HepG2 (cell line): Measurements from ENCODE around the gene USP28. TPM values are rescaled to one million over a fixed set of nuclear protein-coding genes. Genes with fewer than 3 reads are reported as not detected.

Source experiments
- ATAC-seq: fragments of 200-7000 bp; cut with Tn5 transposase; 3 replicates; pipeline ENCODE4 v1.9.1; 2020; ENCODE audit warnings: mild to moderate bottlenecking, moderate library complexity
- BruUV-seq: library from RNA; stranded (reverse); fragments of 400-500 nt; replicated peaks from 2 replicates; lab custom pipeline; 2021; lab: Mats Ljungman, UMichigan
- CTCF ChIA-PET: fragments of 300-600 bp; formaldehyde crosslinking; extraction: SDS; loops from one replicate; lab custom pipeline; 2021; ENCODE audit warnings: low total read pairs, inconsistent platforms, low intra/inter-chr PET ratio; lab: Yijun Ruan, JAX
- POLR2A ChIA-PET: fragments of 350-600 bp; sonication (Branson Sonifier 250); formaldehyde crosslinking; loops from one replicate; lab custom pipeline; 2020; ENCODE audit warnings: antibody characterized with exemption, inconsistent platforms; lab: Yijun Ruan, JAX
- DNase-seq: peaks from one replicate; pipeline ENCODE4 v3.0.0-alpha.2; 2015; ENCODE audit warnings: low spot score
- FAIRE-seq: peaks from 3 replicates; lab custom pipeline; 2011; peaks lifted over from hg19 to GRCh38; lab: Jason Lieb, UNC
- H2AFZ ChIP-seq: one replicate; pipeline ENCODE4 v1.6.1; 2011; ENCODE audit warnings: low read length, inconsistent platforms
- H3K27ac ChIP-seq: fragments of 300-600 bp; 3 replicates; pipeline ENCODE4 v1.8.0; 2011; ENCODE audit warnings: mixed run types, mild to moderate bottlenecking, mixed read lengths, low read length, inconsistent platforms; ENCODE audit not compliant: insufficient read depth; ENCODE audit errors: extremely low read length
- H3K27me3 ChIP-seq, 2 experiments: fragments of 200-600 bp in 1 of 2; 2 replicates in 1 of 2; 3 replicates in 1 of 2; pipeline versions ENCODE4 v1.6.0 to v1.8.0; 2011; ENCODE audit warnings: low read length in 2 of 2, mild to moderate bottlenecking in 2 of 2, moderate library complexity in 2 of 2, inconsistent platforms in 1 of 2; ENCODE audit not compliant: insufficient read depth in 2 of 2, control insufficient read depth in 1 of 2
- H3K36me3 ChIP-seq, 2 experiments: fragments of 200-600 bp in 1 of 2; replicated peaks in 1 of 2; 2 replicates in 1 of 2; 3 replicates in 1 of 2; pipeline versions ENCODE4 v1.5.1 to v1.8.0; 2011; ENCODE audit warnings: low read length in 2 of 2, inconsistent platforms in 1 of 2; ENCODE audit not compliant: insufficient read depth in 2 of 2, control insufficient read depth in 1 of 2
- H3K4me1 ChIP-seq: 2 replicates; pipeline ENCODE4 v1.5.1; 2012; ENCODE audit warnings: low read length, inconsistent platforms; ENCODE audit not compliant: insufficient read depth
- H3K4me2 ChIP-seq: 2 replicates; pipeline ENCODE4 v1.6.0; 2011; ENCODE audit warnings: low read depth, low read length, inconsistent platforms
- H3K4me3 ChIP-seq, 3 experiments: fragments of 200-600 bp in 1 of 3; sonication (generic), shearing (Covaris generic) in 1 of 3; replicated peaks in 1 of 3; 2 replicates each; pipeline ENCODE4 v1.5.1; 2011 to 2016; ENCODE audit warnings: low read length in 3 of 3, inconsistent platforms in 2 of 3, low read depth in 2 of 3, mild to moderate bottlenecking in 2 of 3, control low read depth in 1 of 3, mixed read lengths in 1 of 3; ENCODE audit not compliant: insufficient read depth in 1 of 3
- H3K79me2 ChIP-seq: one replicate; pipeline ENCODE4 v1.6.1; 2011; ENCODE audit warnings: low read length, inconsistent platforms; ENCODE audit not compliant: insufficient read depth
- H3K9ac ChIP-seq: 2 replicates; pipeline ENCODE4 v1.6.0; 2011; ENCODE audit warnings: mild to moderate bottlenecking, low read depth, low read length, inconsistent platforms; ENCODE audit not compliant: insufficient read depth
- H3K9me3 ChIP-seq: 2 replicates; pipeline ENCODE4 v1.5.1; 2012; ENCODE audit warnings: mild to moderate bottlenecking, low read length
- H4K20me1 ChIP-seq: 2 replicates; pipeline ENCODE4 v1.6.0; 2011; ENCODE audit warnings: inconsistent platforms, mild to moderate bottlenecking, low read length, moderate library complexity; ENCODE audit not compliant: insufficient read depth
- HNRNPL ChIP-seq: fragments of 200-400 bp; formaldehyde crosslinking; IDR thresholded peaks from 2 replicates; pipeline ENCODE4 v1.6.1; 2017; ENCODE audit warnings: mild to moderate bottlenecking, low read depth, low read length
- MZF1 ChIP-seq: sonication (generic); formaldehyde crosslinking; IDR thresholded peaks from 2 replicates; pipeline ENCODE4 v1.8.1; 2023; ENCODE audit warnings: mild to moderate bottlenecking, missing genetic modification reagents, borderline replicate concordance
- NPAS2 ChIP-seq: sonication (generic); formaldehyde crosslinking; IDR thresholded peaks from 2 replicates; pipeline ENCODE4 v1.8.0; 2022; ENCODE audit warnings: mild to moderate bottlenecking, missing genetic modification reagents, borderline replicate concordance
- RFX1 ChIP-seq: fragments of 450-650 bp; IDR thresholded peaks from 2 replicates; pipeline ENCODE4 v1.6.1; 2017
- SNRNP70 ChIP-seq: fragments of 200-400 bp; formaldehyde crosslinking; IDR thresholded peaks from 2 replicates; pipeline ENCODE4 v1.6.1; 2017; ENCODE audit warnings: mild to moderate bottlenecking, low read depth, low read length, moderate library complexity
- XBP1 ChIP-seq: sonication (generic); formaldehyde crosslinking; IDR thresholded peaks from 2 replicates; pipeline ENCODE4 v1.5.0; 2020; ENCODE audit warnings: missing genetic modification reagents
- ZMYM2 ChIP-seq: sonication (generic); formaldehyde crosslinking; IDR thresholded peaks from 2 replicates; pipeline ENCODE4 v1.8.0; 2022; ENCODE audit warnings: mild to moderate bottlenecking, missing genetic modification reagents
- ZNF614 ChIP-seq: IDR thresholded peaks from 2 replicates; pipeline ENCODE4 v1.6.1; 2018; ENCODE audit warnings: missing biosample characterization, missing genetic modification reagents, inconsistent platforms, borderline replicate concordance
- ZNF883 ChIP-seq: sonication (generic); formaldehyde crosslinking; IDR thresholded peaks from 2 replicates; pipeline ENCODE4 v1.5.1; 2020; ENCODE audit warnings: mild to moderate bottlenecking, missing genetic modification reagents; ENCODE audit errors: not compliant biosample characterization
- ZSCAN21 ChIP-seq: sonication (generic); formaldehyde crosslinking; IDR thresholded peaks from 2 replicates; pipeline ENCODE4 v1.8.0; 2022; ENCODE audit warnings: mild to moderate bottlenecking, missing genetic modification reagents, moderate library complexity, borderline replicate concordance
- WGBS: methylation state at CpG from one replicate; pipeline ENCODE4 v1.1.6; 2017; ENCODE audit warnings: low lambda C conversion rate; 5-methylcytosine and 5-hydroxymethylcytosine counted together
- in situ Hi-C: cut with HindIII; loops from 2 replicates; pipeline ENCODE4 v1.10.0; 2017; ENCODE audit warnings: low pct_unique_long_range_greater_than_20kb; ENCODE audit not compliant: extremely low pct_ligation_motif_present
- intact Hi-C: fragments of 100-400 bp; cut with micrococcal nuclease; formaldehyde crosslinking; loops from one replicate; pipeline ENCODE4 v1.10.0; 2022; ENCODE audit not compliant: unreplicated experiment
- polyA plus RNA-seq, 8 experiments: library from polyadenylated mRNA; depleted of rRNA in 3 of 8; stranded (reverse) in 7 of 8; unstranded in 1 of 8; fragments of >200 nt; fragmentation: Illumina TruSeq in 4 of 8; extraction: Trizol in 4 of 8; gene quantifications; 2 replicates each; pipeline versions ENCODE4 v1.2.1 to v1.2.3, GENCODE V29; 2011 to 2016; ENCODE audit warnings: low read depth in 4 of 8, missing spikeins in 1 of 8, mixed read lengths in 1 of 8; ENCODE audit not compliant: insufficient read depth in 1 of 8
- total RNA-seq, 5 experiments: library from RNA; depleted of rRNA; stranded (reverse); fragments of >200 nt; fragmentation: Illumina TruSeq; extraction: Trizol; gene quantifications; 2 replicates each; pipeline ENCODE4 v1.2.3, GENCODE V29; 2016; ENCODE audit warnings: low read depth in 1 of 5
- TF ChIP-seq, protein P1 (sequence below): sonication (generic); formaldehyde crosslinking; IDR thresholded peaks from 2 replicates; pipeline ENCODE4 v1.4.0; 2020; ENCODE audit warnings: missing genetic modification reagents, borderline replicate concordance
- TF ChIP-seq, protein P2 (sequence below): sonication (generic); formaldehyde crosslinking; IDR thresholded peaks from 2 replicates; pipeline ENCODE4 v1.5.0; 2020; ENCODE audit warnings: missing genetic modification reagents
- TF ChIP-seq, protein P3 (sequence below): sonication (generic); formaldehyde crosslinking; IDR thresholded peaks from 2 replicates; pipeline ENCODE4 v1.5.1; 2020; ENCODE audit warnings: missing genetic modification reagents, mild to moderate bottlenecking, borderline replicate concordance
- TF ChIP-seq, protein P4 (sequence below): sonication (generic); formaldehyde crosslinking; IDR thresholded peaks from 2 replicates; pipeline ENCODE4 v1.5.0; 2020; ENCODE audit warnings: mild to moderate bottlenecking, missing genetic modification reagents, borderline replicate concordance
- TF ChIP-seq, protein P5 (sequence below): sonication (generic); formaldehyde crosslinking; IDR thresholded peaks from 2 replicates; pipeline ENCODE4 v1.4.0; 2020; ENCODE audit warnings: mild to moderate bottlenecking, missing genetic modification reagents

USP28 gene
- total and polyA plus RNA-seq, 2 of the 13 experiments (the other 11 are each of a cell fraction or from before 2014, with no cell fraction given): 29.6 to 34.3 TPM

DNA sequence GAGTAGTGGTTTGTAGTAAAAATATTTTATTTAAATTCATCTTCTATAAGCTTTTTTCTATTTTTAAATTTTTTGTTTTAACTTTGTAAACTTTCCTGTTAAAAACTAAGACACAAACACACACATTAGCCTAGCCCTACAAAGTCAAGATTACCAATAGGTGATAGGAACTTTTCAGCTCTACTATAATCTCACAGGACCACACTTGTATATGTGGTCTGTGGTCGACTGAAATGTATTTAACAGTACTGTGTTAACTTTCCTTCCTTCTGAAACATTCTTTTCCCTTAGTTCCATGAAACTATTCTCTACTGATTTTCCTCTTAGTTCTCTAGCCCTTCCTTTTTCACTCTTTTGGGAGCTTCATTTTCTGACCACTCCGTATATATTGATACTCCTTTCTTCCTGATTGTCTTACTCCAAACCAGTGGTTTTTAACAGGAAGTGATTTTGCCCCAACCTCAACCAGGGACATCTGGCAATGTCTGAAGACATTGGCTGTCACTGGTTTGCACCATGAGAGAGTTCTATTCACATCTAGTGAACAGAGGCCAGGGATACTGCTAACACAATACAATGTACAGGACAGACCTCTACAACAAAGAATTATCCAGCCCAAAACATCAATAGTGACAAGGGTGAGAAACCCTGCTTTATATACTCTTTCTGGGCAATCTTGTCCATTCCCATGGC is 110.7 kb downstream of the USP28 start:
- 98% methylated on average over 2 of the region's 2 CpGs for WGBS
- H3K4me3 ChIP-seq: no peak overlapping the region
- H4K20me1 ChIP-seq: no peaks in the 10 kb centered on the region
- POLR2A ChIA-PET: no interaction called here
- H3K4me2 ChIP-seq: no peak overlapping the region
- H3K36me3 ChIP-seq: peaks cover 6 to 44% of the 10 kb centered on the region in 2 experiments
- no peak for TF ChIP-seq RFX1
- TF ChIP-seq XBP1 (CRISPR knock-in tag): no peak
- TF ChIP-seq ZSCAN21 (CRISPR knock-in tag): no peak
- TF ChIP-seq, protein P1, sequence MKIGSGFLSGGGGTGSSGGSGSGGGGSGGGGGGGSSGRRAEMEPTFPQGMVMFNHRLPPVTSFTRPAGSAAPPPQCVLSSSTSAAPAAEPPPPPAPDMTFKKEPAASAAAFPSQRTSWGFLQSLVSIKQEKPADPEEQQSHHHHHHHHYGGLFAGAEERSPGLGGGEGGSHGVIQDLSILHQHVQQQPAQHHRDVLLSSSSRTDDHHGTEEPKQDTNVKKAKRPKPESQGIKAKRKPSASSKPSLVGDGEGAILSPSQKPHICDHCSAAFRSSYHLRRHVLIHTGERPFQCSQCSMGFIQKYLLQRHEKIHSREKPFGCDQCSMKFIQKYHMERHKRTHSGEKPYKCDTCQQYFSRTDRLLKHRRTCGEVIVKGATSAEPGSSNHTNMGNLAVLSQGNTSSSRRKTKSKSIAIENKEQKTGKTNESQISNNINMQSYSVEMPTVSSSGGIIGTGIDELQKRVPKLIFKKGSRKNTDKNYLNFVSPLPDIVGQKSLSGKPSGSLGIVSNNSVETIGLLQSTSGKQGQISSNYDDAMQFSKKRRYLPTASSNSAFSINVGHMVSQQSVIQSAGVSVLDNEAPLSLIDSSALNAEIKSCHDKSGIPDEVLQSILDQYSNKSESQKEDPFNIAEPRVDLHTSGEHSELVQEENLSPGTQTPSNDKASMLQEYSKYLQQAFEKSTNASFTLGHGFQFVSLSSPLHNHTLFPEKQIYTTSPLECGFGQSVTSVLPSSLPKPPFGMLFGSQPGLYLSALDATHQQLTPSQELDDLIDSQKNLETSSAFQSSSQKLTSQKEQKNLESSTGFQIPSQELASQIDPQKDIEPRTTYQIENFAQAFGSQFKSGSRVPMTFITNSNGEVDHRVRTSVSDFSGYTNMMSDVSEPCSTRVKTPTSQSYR: no peak
- no peak for TF ChIP-seq MZF1 (CRISPR knock-in tag)
- no peak for TF ChIP-seq NPAS2 (CRISPR knock-in tag)
- no peak for TF ChIP-seq HNRNPL
- TF ChIP-seq ZNF883 (CRISPR knock-in tag): no peak
- TF ChIP-seq, protein P2, sequence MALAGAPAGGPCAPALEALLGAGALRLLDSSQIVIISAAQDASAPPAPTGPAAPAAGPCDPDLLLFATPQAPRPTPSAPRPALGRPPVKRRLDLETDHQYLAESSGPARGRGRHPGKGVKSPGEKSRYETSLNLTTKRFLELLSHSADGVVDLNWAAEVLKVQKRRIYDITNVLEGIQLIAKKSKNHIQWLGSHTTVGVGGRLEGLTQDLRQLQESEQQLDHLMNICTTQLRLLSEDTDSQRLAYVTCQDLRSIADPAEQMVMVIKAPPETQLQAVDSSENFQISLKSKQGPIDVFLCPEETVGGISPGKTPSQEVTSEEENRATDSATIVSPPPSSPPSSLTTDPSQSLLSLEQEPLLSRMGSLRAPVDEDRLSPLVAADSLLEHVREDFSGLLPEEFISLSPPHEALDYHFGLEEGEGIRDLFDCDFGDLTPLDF (CRISPR knock-in tag): no peak
- no peak for TF ChIP-seq SNRNP70
- TF ChIP-seq, protein P3, sequence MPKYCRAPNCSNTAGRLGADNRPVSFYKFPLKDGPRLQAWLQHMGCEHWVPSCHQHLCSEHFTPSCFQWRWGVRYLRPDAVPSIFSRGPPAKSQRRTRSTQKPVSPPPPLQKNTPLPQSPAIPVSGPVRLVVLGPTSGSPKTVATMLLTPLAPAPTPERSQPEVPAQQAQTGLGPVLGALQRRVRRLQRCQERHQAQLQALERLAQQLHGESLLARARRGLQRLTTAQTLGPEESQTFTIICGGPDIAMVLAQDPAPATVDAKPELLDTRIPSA (CRISPR knock-in tag): no peak
- no peak for TF ChIP-seq ZNF614 (CRISPR knock-in tag)
- TF ChIP-seq, protein P4, sequence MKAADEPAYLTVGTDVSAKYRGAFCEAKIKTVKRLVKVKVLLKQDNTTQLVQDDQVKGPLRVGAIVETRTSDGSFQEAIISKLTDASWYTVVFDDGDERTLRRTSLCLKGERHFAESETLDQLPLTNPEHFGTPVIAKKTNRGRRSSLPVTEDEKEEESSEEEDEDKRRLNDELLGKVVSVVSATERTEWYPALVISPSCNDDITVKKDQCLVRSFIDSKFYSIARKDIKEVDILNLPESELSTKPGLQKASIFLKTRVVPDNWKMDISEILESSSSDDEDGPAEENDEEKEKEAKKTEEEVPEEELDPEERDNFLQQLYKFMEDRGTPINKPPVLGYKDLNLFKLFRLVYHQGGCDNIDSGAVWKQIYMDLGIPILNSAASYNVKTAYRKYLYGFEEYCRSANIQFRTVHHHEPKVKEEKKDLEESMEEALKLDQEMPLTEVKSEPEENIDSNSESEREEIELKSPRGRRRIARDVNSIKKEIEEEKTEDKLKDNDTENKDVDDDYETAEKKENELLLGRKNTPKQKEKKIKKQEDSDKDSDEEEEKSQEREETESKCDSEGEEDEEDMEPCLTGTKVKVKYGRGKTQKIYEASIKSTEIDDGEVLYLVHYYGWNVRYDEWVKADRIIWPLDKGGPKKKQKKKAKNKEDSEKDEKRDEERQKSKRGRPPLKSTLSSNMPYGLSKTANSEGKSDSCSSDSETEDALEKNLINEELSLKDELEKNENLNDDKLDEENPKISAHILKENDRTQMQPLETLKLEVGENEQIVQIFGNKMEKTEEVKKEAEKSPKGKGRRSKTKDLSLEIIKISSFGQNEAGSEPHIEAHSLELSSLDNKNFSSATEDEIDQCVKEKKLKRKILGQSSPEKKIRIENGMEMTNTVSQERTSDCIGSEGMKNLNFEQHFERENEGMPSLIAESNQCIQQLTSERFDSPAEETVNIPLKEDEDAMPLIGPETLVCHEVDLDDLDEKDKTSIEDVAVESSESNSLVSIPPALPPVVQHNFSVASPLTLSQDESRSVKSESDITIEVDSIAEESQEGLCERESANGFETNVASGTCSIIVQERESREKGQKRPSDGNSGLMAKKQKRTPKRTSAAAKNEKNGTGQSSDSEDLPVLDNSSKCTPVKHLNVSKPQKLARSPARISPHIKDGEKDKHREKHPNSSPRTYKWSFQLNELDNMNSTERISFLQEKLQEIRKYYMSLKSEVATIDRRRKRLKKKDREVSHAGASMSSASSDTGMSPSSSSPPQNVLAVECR (CRISPR knock-in tag): no peak
- TF ChIP-seq, protein P5, sequence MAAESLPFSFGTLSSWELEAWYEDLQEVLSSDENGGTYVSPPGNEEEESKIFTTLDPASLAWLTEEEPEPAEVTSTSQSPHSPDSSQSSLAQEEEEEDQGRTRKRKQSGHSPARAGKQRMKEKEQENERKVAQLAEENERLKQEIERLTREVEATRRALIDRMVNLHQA (CRISPR knock-in tag): no peak
- TF ChIP-seq ZMYM2: no peak
- in situ Hi-C loops (no loop called here), intact Hi-C loops (no loop called here)
- no peak overlapping the region for H2AFZ ChIP-seq
- no peak overlapping the region for H3K9ac ChIP-seq
- FAIRE-seq (no peak), ATAC-seq (no peak), DNase-seq (no peak)
- peaks cover 3% of the 10 kb centered on the region for H3K79me2 ChIP-seq
- H3K27ac ChIP-seq: no peak overlapping the region
- no peaks in the 10 kb centered on the region for H3K4me1 ChIP-seq
- CTCF ChIA-PET: no interaction called here
- H3K27me3 ChIP-seq: no peaks in the 10 kb centered on the region
- no TSS peak for BruUV-seq
- no peaks in the 10 kb centered on the region for H3K9me3 ChIP-seq
